ENCODE data around the gene TMEM82. TPM values are rescaled to one million over a fixed set of nuclear protein-coding genes. Genes with fewer than 3 reads are reported as not detected.

Gene TMEM82
- total RNA-seq, 1 donor from 2014 or later: not detected

DNA sequence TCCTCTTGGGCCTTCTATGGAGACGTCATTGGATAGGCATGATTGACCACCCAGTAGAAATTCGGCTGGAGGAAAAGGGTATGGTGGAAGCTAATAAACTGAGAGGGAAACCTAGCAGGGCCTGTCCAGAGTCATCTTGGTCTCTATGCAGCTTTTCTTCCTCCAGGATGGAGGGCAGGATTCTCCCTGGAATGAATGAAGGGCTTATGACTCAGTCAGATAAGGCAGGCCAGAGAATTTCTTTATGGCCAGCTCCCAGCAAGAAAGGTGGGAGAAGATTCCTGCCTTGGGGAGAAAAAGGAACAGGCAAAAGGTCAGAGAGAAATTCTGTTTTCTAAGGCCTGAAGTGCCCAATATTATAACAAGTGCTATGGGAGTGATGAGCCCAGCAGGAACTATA lies 33.4 kb downstream of the TMEM82 start:
- DNase-seq (ENCODE audit: low read depth): no peak
- TF ChIP-seq, protein P1, sequence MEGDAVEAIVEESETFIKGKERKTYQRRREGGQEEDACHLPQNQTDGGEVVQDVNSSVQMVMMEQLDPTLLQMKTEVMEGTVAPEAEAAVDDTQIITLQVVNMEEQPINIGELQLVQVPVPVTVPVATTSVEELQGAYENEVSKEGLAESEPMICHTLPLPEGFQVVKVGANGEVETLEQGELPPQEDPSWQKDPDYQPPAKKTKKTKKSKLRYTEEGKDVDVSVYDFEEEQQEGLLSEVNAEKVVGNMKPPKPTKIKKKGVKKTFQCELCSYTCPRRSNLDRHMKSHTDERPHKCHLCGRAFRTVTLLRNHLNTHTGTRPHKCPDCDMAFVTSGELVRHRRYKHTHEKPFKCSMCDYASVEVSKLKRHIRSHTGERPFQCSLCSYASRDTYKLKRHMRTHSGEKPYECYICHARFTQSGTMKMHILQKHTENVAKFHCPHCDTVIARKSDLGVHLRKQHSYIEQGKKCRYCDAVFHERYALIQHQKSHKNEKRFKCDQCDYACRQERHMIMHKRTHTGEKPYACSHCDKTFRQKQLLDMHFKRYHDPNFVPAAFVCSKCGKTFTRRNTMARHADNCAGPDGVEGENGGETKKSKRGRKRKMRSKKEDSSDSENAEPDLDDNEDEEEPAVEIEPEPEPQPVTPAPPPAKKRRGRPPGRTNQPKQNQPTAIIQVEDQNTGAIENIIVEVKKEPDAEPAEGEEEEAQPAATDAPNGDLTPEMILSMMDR (IDR thresholded peaks at IDR 0.05; ENCODE audit: insufficient read depth, low read length, poor library complexity, severe bottlenecking): no peak
- H3K27me3 ChIP-seq (ENCODE audit: control insufficient read depth, insufficient read depth, low read length): no peaks in the 10 kb centered on the region
- H3K4me3 ChIP-seq (ENCODE audit: low read depth, low read length): no peak overlapping the region
- peaks cover 10% of the 10 kb centered on the region for H3K36me3 ChIP-seq (ENCODE audit: control insufficient read depth, insufficient read depth, low read length)

DNA sequence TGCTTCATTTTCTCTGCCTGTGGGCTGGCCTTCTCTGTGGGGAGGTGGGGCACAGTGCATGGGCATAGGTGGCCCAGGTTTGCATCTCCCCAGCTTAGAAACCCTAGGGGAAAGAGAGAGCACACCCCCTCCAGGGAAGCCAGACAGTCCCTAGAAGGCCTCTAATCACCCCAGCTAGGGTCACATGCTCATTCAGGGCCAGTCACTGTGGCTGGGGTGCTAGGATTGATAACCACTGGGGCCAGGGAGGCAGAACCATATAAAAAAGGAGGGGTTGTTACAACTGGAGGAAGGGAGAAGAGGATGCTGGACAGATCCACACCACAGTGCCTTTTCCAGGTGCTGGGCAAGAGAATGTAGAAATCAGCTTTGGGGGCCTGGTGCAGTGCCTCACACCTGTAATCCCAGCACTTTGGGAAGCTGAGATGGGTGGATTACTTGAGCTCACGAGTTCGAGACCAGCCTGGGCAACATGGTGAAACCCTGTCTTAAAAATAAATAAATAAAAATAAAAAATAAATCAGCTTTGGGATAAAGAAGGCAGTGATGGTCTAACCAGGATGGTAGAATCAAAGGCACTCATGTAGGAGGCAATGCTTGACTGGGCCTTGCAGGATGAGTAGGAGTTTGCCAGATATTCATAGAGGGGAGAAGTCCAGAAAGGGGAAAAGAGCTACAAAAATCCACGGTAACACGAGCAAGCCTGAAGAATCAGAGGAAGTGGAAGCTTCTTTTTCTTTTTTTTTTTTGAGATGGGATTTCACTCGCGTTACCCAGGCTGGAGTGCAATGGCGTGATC lies 35.8 kb downstream of the TMEM82 start:
- TF ChIP-seq, protein P1 (IDR thresholded peaks at IDR 0.05; ENCODE audit: insufficient read depth, low read length, poor library complexity, severe bottlenecking): no peak
- Histone ChIP-seq H3K27me3 (ENCODE audit: control insufficient read depth, insufficient read depth, low read length) (no peaks in the 10 kb centered on the region), H3K36me3 (ENCODE audit: control insufficient read depth, insufficient read depth, low read length) (peaks cover 11% of the 10 kb centered on the region), H3K4me3 (ENCODE audit: low read depth, low read length) (no peak overlapping the region)
- DNase-seq (ENCODE audit: low read depth): no peak

DNA sequence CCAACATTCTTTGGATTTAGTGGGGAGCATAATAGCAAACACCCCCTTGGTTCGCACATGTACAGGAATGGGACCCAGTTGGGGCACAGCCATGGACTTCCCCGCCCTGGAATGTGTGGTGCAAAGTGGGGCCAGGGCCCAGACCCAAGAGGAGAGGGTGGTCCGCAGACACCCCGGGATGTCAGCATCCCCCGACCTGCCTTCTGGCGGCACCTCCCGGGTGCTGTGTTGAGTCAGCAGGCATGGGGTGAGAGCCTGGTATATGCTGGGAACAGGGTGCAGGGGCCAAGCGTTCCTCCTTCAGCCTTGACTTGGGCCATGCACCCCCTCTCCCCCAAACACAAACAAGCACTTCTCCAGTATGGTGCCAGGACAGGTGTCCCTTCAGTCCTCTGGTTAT lies 43.4 kb downstream of the TMEM82 start:
- TF ChIP-seq, protein P1 (IDR thresholded peaks at IDR 0.05; ENCODE audit: insufficient read depth, low read length, poor library complexity, severe bottlenecking): no peak
- Histone ChIP-seq H3K4me3 (ENCODE audit: low read depth, low read length) (no peak overlapping the region), H3K27me3 (ENCODE audit: control insufficient read depth, insufficient read depth, low read length) (no peaks in the 10 kb centered on the region), H3K36me3 (ENCODE audit: control insufficient read depth, insufficient read depth, low read length) (peaks cover 1% of the 10 kb centered on the region)
- DNase-seq (ENCODE audit: low read depth): no peak

DNA sequence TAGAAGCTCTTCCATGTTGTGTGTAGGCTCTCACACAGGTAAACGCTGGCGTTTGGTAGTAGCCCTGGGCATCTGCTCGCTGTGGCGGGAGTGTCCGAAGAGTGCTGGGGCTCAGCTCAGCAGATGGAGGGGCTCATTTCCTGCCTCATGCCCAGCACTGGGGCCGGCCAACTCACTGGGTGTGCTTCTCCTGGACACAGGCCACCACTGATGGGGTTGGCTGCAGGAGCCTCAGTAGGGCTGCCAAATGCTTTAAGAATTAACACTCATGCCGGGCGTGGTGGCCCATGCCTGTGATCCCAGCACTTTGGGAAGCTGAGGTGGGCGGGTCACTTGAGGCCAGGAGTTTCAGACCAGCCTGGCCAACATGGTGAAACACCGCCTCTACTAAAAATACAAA lies 44.3 kb downstream of the TMEM82 start:
- DNase-seq (ENCODE audit: low read depth): no peak
- no peaks in the 10 kb centered on the region for H3K36me3 ChIP-seq (ENCODE audit: control insufficient read depth, insufficient read depth, low read length)
- TF ChIP-seq, protein P1 (IDR thresholded peaks at IDR 0.05; ENCODE audit: insufficient read depth, low read length, poor library complexity, severe bottlenecking): no peak
- no peak overlapping the region for H3K4me3 ChIP-seq (ENCODE audit: low read depth, low read length)
- H3K27me3 ChIP-seq (ENCODE audit: control insufficient read depth, insufficient read depth, low read length): no peaks in the 10 kb centered on the region

DNA sequence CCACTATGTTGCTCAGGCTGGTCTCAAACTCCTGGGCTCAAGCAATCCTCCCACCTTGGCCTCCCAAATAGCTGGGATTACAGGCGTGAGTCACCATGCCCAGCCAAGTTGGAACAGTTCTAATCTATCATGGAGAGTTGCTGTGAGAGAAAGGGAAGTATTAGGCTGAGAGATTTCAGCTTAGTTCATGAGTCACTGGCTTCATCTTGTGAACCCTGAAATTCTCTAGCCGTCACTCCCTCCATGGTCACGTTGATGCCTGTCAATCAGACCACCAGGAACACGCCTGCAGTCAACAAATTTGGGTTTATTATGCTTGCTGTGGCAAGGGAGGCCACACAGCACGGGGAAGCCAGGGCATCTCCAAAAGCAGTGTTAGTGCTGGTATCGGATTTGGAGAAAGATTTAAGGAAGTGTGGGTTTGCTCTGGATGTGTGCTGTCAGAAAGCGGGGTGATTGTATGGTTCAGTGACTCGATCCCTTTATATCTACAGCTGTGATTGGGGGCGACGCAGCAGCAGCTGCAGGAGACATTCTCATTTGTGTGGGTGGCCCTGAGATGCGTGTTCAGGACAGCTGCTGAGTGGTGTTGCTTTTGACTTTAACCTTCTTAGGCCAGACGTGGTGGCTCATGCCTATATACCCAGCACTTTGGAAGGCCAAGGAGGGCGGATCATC lies 46.5 kb downstream of the TMEM82 start:
- no peak overlapping the region for H3K4me3 ChIP-seq (ENCODE audit: low read depth, low read length)
- TF ChIP-seq, protein P1 (IDR thresholded peaks at IDR 0.05; ENCODE audit: insufficient read depth, low read length, poor library complexity, severe bottlenecking): no peak
- DNase-seq (ENCODE audit: low read depth): no peak

More for the DNA sequence above, 46.5 kb downstream of the TMEM82 start:
- H3K27me3 ChIP-seq (ENCODE audit: control insufficient read depth, insufficient read depth, low read length): no peaks in the 10 kb centered on the region
- H3K36me3 ChIP-seq (ENCODE audit: control insufficient read depth, insufficient read depth, low read length): no peaks in the 10 kb centered on the region
